Stomach (tissue), 9 donors: ENCODE results near the gene NEURL1B. TPM values are rescaled to one million over a fixed set of nuclear protein-coding genes. Genes with fewer than 3 reads are reported as not detected.

Experiments
- DNase-seq, 2 donors: peaks; one replicate each; pipeline versions ENCODE4 v3.0.0 to v3.0.0-alpha.2; 2013 to 2019
- H3K27ac ChIP-seq, 5 donors: fragments of 200-600 bp in 4 of 5; sonication (generic) in 4 of 5; one replicate each; pipeline ENCODE4 v1.5.1; 2013 to 2019; ENCODE audit warnings: mild to moderate bottlenecking in 1 of 5, moderate library complexity in 1 of 5
- H3K27me3 ChIP-seq, 3 donors: fragments of 200-600 bp; sonication (generic); one replicate each; pipeline ENCODE4 v1.5.1; 2017 to 2019; ENCODE audit warnings: mixed run types in 1 of 3
- H3K36me3 ChIP-seq, 4 donors: fragments of 200-600 bp; sonication (generic); 1 replicate in 3 of 4; 2 replicates in 1 of 4; pipeline ENCODE4 v1.5.1; 2016 to 2019
- H3K4me1 ChIP-seq, 4 donors: fragments of 200-600 bp; sonication (generic); one replicate each; pipeline ENCODE4 v1.5.1; 2016 to 2019
- H3K4me3 ChIP-seq, 4 donors: fragments of 200-600 bp; sonication (generic) in 3 of 4; one replicate each; pipeline ENCODE4 v1.5.1; 2016 to 2019; ENCODE audit warnings: mild to moderate bottlenecking in 1 of 4
- H3K9me3 ChIP-seq, 4 donors: fragments of 200-600 bp; sonication (generic); one replicate each; pipeline ENCODE4 v1.5.1; 2016 to 2019
- EP300 ChIP-seq: sonication (generic); formaldehyde crosslinking; IDR thresholded peaks from one replicate; pipeline ENCODE4 v1.6.1; 2017; ENCODE audit warnings: antibody characterized with exemption
- POLR2A ChIP-seq, 4 donors: fragments of 450-650 bp; IDR thresholded peaks; one replicate each; pipeline ENCODE4 v1.6.1; 2016; ENCODE audit warnings: antibody characterized with exemption in 4 of 4, control low read depth in 2 of 4, mild to moderate bottlenecking in 1 of 4, moderate library complexity in 1 of 4
- POLR2AphosphoS5 ChIP-seq, 3 donors: sonication (generic); formaldehyde crosslinking; IDR thresholded peaks; one replicate each; pipeline ENCODE4 v1.6.1; 2016; ENCODE audit warnings: antibody characterized with exemption in 3 of 3
- WGBS, 5 donors: extraction: QIAGEN DNeasy Blood & Tissue Kit in 3 of 5; methylation state at CpG; one replicate each; pipeline versions ENCODE4 v1.1.5 to v1.1.7; 2013 to 2018; 5-methylcytosine and 5-hydroxymethylcytosine counted together
- intact Hi-C: fragments of 100-400 bp; cut with DNase I; formaldehyde crosslinking; loops from one replicate; pipeline ENCODE4 v1.15.1; 2023; ENCODE audit warnings: low total_unique reads
- polyA plus RNA-seq, 3 donors: library from polyadenylated mRNA; stranded (reverse); fragments of 200-250 nt; gene quantifications; one replicate each; pipeline ENCODE4 v1.2.3, GENCODE V29; 2013
- total RNA-seq, 5 donors: library from RNA; depleted of rRNA; stranded (reverse); fragments of >200 nt; gene quantifications; one replicate each; pipeline versions ENCODE4 v1.1.0 to v1.2.3, GENCODE V29; 2014 to 2016
- TF ChIP-seq, protein P1 (sequence below), 7 experiments: fragments of 450-650 bp in 4 of 7; fragments of 200-600 bp in 3 of 7; sonication (generic) in 3 of 7; IDR thresholded peaks; one replicate each; pipeline ENCODE4 v1.5.1; 2016 to 2019; ENCODE audit warnings: antibody characterized with exemption in 7 of 7, control low read depth in 2 of 7, mild to moderate bottlenecking in 1 of 7
- donor health status: healthy with polysubstance abuse.
- donor health status: Bipolar disorder and iron deficiency.
- donor health status: healthy.

The NEURL1B gene
- total and polyA plus RNA-seq, 8 donors: 2.7 to 60.3 (median 9.8) TPM

GRCh38 chr5:172679628-172680212 lies 38.7 kb downstream of the NEURL1B start:
- peak in 1 of 2 donors; percentile 41 for DNase-seq
- WGBS, 5 donors: 39 to 55% (median 48%) methylated on average over 8 of the region's 8 CpGs
- Histone ChIP-seq H3K36me3 (no peaks in the 10 kb centered on the region), H3K4me1 (peaks cover 0 to 19% (median 13%) of the 10 kb centered on the region in 4 donors), H3K27ac (peak overlapping the region in 3 of 5 donors; percentile 4 to 33 (median 8)), H3K9me3 (no peaks in the 10 kb centered on the region), H3K27me3 (peaks cover 0 to 13% (median 3%) of the 10 kb centered on the region in 3 donors), H3K4me3 (no peak overlapping the region)
- intact Hi-C loops: no loop called here
- TF ChIP-seq EP300 (no peak), POLR2AphosphoS5 (IDR thresholded peaks at IDR 0.05) (no peak), POLR2A (IDR thresholded peaks at IDR 0.05) (no peak)
- TF ChIP-seq, protein P1, sequence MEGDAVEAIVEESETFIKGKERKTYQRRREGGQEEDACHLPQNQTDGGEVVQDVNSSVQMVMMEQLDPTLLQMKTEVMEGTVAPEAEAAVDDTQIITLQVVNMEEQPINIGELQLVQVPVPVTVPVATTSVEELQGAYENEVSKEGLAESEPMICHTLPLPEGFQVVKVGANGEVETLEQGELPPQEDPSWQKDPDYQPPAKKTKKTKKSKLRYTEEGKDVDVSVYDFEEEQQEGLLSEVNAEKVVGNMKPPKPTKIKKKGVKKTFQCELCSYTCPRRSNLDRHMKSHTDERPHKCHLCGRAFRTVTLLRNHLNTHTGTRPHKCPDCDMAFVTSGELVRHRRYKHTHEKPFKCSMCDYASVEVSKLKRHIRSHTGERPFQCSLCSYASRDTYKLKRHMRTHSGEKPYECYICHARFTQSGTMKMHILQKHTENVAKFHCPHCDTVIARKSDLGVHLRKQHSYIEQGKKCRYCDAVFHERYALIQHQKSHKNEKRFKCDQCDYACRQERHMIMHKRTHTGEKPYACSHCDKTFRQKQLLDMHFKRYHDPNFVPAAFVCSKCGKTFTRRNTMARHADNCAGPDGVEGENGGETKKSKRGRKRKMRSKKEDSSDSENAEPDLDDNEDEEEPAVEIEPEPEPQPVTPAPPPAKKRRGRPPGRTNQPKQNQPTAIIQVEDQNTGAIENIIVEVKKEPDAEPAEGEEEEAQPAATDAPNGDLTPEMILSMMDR (IDR thresholded peaks at IDR 0.05): no peak

DNA sequence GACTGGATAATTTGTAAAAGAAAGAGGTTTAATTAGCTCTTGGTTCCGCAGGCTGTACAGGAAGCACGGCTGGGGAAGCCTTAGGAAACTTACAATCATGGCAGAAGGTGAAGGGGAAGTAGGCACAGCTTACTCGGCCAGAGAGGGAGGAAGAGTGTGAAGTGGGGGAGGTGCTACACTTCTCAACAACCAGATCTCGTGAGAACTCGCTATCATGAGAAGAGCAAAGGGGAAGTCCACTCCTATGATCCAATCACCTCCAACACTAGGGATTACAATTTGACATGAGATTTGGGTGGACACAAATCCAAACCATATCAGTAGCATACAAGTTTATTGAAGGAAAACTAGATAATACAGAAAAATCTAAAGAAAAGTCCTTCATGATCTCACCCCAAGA lies 39.9 kb downstream of the NEURL1B start:
- no peak for DNase-seq
- peak overlapping the region in 1 of 5 donors; percentile 20 for H3K27ac ChIP-seq
- no peak overlapping the region for H3K4me3 ChIP-seq
- WGBS, 5 donors: 69 to 79% (median 76%) methylated on average over 5 of the region's 5 CpGs
- intact Hi-C loops: no loop called here
- H3K36me3 ChIP-seq: no peaks in the 10 kb centered on the region
- H3K27me3 ChIP-seq: peaks cover 0 to 13% (median 3%) of the 10 kb centered on the region in 3 donors
- H3K9me3 ChIP-seq: no peaks in the 10 kb centered on the region
- peaks cover 0 to 19% (median 13%) of the 10 kb centered on the region in 4 donors for H3K4me1 ChIP-seq
- TF ChIP-seq EP300 (no peak), POLR2AphosphoS5 (IDR thresholded peaks at IDR 0.05) (no peak), POLR2A (IDR thresholded peaks at IDR 0.05) (no peak)
- TF ChIP-seq, protein P1 (IDR thresholded peaks at IDR 0.05): no peak

DNA sequence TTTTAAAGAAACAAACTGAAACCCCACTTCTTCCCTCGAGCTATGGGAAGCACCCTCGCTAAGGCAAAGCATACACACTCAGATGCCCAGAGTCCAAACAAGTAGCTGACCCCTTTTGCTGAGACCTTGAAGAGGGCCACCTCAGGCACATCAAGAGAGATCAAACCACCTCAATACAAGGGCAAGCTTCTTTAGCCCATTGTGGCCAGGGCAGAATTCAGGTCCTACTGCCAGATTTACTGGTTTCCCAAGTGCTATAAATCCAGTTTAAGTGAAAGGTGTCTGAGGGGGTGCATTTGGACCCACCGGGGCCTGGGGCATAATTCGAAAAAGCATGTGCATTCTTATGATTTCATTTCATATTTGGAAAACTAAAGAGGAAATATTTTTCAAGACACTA lies 40.4 kb downstream of the NEURL1B start:
- H3K27ac ChIP-seq: no peak overlapping the region
- H3K9me3 ChIP-seq: no peaks in the 10 kb centered on the region
- peaks cover 0 to 19% (median 13%) of the 10 kb centered on the region in 4 donors for H3K4me1 ChIP-seq
- H3K36me3 ChIP-seq: peaks cover 0 to 4% (median under 1%) of the 10 kb centered on the region in 4 donors
- TF ChIP-seq POLR2AphosphoS5 (IDR thresholded peaks at IDR 0.05): no peak
- TF ChIP-seq, protein P1 (IDR thresholded peaks at IDR 0.05): no peak
- TF ChIP-seq EP300: no peak
- TF ChIP-seq POLR2A (IDR thresholded peaks at IDR 0.05): no peak
- WGBS, 5 donors: 89 to 95% (median 94%) methylated on average over 4 of the region's 4 CpGs
- H3K4me3 ChIP-seq: no peak overlapping the region
- intact Hi-C loops: no loop called here
- no peak for DNase-seq
- H3K27me3 ChIP-seq: peaks cover 0 to 13% (median 3%) of the 10 kb centered on the region in 3 donors

DNA sequence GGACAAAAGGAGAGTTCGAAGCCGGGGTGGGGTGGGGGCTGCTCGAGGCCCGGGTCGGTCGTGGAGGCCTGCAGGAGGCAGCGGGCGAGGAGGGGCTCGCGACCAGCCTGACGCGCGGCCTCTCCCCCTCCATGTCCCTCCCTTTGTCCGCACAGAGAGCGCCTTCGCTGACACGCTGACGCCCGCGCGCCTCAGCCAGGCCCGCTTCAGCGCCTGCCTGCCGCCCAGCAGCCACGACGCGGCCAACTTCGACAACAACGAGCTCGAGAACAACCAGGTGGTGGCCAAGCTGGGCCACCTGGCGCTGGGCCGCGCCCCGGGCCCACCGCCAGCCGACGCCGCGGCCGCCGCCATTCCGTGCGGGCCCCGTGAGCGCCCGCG lies 42.2 kb downstream of the NEURL1B start:
- TF ChIP-seq, protein P1 (IDR thresholded peaks at IDR 0.05): no peak
- TF ChIP-seq EP300 (no peak), POLR2AphosphoS5 (IDR thresholded peaks at IDR 0.05) (no peak), POLR2A (IDR thresholded peaks at IDR 0.05) (no peak)
- Histone ChIP-seq H3K4me3 (no peak overlapping the region), H3K27me3 (peaks cover 0 to 13% (median 3%) of the 10 kb centered on the region in 3 donors), H3K9me3 (no peaks in the 10 kb centered on the region), H3K4me1 (peaks cover 2 to 28% (median 19%) of the 10 kb centered on the region in 4 donors), H3K27ac (no peak overlapping the region), H3K36me3 (peaks cover 0 to 10% (median 7%) of the 10 kb centered on the region in 4 donors)
- WGBS, 5 donors: 68 to 84% (median 76%) methylated on average over 26 to 47 of the region's 47 CpGs
- DNase-seq: peak in 1 of 2 donors; percentile 48
- intact Hi-C loops: no loop called here
